ENCODE results near the gene TTC21A.
A peak's percentile ranks its signal among the peaks of the same experiment; 100 is the strongest.

TTC21A gene

DNA sequence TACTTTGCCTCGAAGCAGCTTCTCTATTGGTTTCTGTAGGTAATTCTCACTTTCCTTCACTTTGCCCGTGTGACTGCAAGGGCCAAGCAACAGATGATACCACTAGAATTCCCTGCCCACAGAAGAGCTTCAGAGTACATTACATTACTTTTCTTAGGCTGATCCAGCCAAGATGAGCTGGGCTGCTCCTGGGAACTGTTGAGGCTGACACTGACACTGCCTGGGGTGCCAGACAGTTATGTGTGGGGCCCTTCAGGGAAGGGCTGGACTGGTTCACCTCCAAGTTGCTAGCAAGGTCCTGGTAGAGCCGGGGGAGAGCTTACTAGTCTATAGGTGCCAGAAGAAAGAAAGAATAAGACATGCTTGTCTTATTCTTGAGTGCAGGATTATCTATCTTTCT, 19.0 kb upstream of the TTC21A start:
- DNase-seq (ENCODE audit: low read depth, low spot score) = no peak
- TF ChIP-seq, protein P1, sequence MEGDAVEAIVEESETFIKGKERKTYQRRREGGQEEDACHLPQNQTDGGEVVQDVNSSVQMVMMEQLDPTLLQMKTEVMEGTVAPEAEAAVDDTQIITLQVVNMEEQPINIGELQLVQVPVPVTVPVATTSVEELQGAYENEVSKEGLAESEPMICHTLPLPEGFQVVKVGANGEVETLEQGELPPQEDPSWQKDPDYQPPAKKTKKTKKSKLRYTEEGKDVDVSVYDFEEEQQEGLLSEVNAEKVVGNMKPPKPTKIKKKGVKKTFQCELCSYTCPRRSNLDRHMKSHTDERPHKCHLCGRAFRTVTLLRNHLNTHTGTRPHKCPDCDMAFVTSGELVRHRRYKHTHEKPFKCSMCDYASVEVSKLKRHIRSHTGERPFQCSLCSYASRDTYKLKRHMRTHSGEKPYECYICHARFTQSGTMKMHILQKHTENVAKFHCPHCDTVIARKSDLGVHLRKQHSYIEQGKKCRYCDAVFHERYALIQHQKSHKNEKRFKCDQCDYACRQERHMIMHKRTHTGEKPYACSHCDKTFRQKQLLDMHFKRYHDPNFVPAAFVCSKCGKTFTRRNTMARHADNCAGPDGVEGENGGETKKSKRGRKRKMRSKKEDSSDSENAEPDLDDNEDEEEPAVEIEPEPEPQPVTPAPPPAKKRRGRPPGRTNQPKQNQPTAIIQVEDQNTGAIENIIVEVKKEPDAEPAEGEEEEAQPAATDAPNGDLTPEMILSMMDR (IDR thresholded peaks at IDR 0.05; ENCODE audit: low read depth, low read length) = no peak
- in situ Hi-C loops (cut with HindIII; ENCODE audit: low sequenced_read_pairs) = no loop called here
- H3K4me3 ChIP-seq (ENCODE audit: low read depth, low read length) = no peak overlapping the region

- in situ Hi-C loops (cut with HindIII; ENCODE audit: low sequenced_read_pairs) = no loop called here
- H3K4me3 ChIP-seq (ENCODE audit: low read depth, low read length) = no peak overlapping the region
- DNase-seq (ENCODE audit: low read depth, low spot score) = no peak
- TF ChIP-seq, protein P1 (IDR thresholded peaks at IDR 0.05; ENCODE audit: low read depth, low read length) = no peak
Measured at GRCh38 chr3:39088889-39089288, 18.6 kb upstream of the TTC21A start.

DNA sequence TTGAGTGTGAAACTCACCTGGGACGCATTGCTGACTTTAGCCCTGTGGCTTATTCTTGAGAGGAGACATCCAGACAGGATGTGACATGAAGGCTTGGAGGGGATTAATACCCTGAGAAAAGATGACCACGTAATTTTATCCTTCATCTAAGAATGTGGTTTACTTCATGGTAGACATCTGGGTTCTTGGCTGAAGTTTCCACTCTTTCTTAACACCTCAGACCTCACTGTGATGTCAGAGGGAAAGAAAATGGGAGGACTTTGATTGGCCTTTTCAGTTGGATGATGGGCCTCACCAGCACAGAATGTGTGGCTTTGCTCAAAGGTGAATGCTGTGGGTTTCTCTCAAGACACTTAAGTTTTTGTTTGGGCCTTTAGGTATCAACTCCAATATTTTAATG, 16.6 kb upstream of the TTC21A start:
- TF ChIP-seq, protein P1 (IDR thresholded peaks at IDR 0.05; ENCODE audit: low read depth, low read length) = no peak
- peak; percentile 13 for DNase-seq (ENCODE audit: low read depth, low spot score)
- in situ Hi-C loops (cut with HindIII; ENCODE audit: low sequenced_read_pairs) = no loop called here
- H3K4me3 ChIP-seq (ENCODE audit: low read depth, low read length) = no peak overlapping the region

GRCh38 chr3:39094851-39095677, 12.4 kb upstream of the TTC21A start:
- DNase-seq (ENCODE audit: low read depth, low spot score) = no peak
- TF ChIP-seq, protein P1 (IDR thresholded peaks at IDR 0.05; ENCODE audit: low read depth, low read length) = no peak
- in situ Hi-C loops (cut with HindIII; ENCODE audit: low sequenced_read_pairs) = no loop called here
- no peak overlapping the region for H3K4me3 ChIP-seq (ENCODE audit: low read depth, low read length)

- no peak overlapping the region for H3K4me3 ChIP-seq (ENCODE audit: low read depth, low read length)
- TF ChIP-seq, protein P1 (IDR thresholded peaks at IDR 0.05; ENCODE audit: low read depth, low read length) = no peak
- no peak for DNase-seq (ENCODE audit: low read depth, low spot score)
- in situ Hi-C loops (cut with HindIII; ENCODE audit: low sequenced_read_pairs) = no loop called here
Measured at GRCh38 chr3:39095778-39096177, 11.7 kb upstream of the TTC21A start.

DNA sequence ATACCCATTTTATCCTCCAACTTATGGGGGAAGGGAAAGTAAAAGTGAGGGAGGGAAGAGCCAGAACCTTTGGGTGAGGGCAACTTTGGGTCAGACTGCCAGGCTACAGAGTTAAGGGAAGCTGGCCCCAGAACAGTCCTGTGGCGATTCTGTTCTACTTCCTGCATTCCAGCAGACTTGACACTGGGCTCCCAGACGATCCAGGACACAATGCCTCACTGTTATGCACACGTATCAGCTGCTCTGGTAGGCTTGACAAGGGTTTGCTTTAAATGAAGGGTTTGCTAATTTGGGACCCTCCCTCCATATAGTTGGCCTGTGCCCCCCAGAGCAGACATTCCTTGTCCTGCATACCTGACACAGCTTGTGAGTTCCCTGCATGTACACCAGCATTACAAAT, 10.7 kb upstream of the TTC21A start:
- DNase-seq (ENCODE audit: low read depth, low spot score) = no peak
- H3K4me3 ChIP-seq (ENCODE audit: low read depth, low read length) = no peak overlapping the region
- in situ Hi-C loops (cut with HindIII; ENCODE audit: low sequenced_read_pairs) = no loop called here
- TF ChIP-seq, protein P1 (IDR thresholded peaks at IDR 0.05; ENCODE audit: low read depth, low read length) = no peak
